H1 (cell line): ENCODE results near the gene ASPDH. TPM values are rescaled to one million over a fixed set of nuclear protein-coding genes. Genes with fewer than 3 reads are reported as not detected.

ENCODE experiments used
- CTCF ChIA-PET: fragments of 300-600 bp; sonication (Branson Sonifier 250); formaldehyde crosslinking; loops from one replicate; lab custom pipeline; 2021; ENCODE audit not compliant: partially characterized antibody; lab: Charles Lee
- POLR2A ChIA-PET: fragments of 300-600 bp; sonication (Branson Sonifier 250); formaldehyde crosslinking; loops from one replicate; lab custom pipeline; 2021; ENCODE audit warnings: inconsistent platforms; ENCODE audit not compliant: partially characterized antibody; lab: Charles Lee
- DNase-seq, 2 experiments: peaks; one replicate each; pipeline versions ENCODE4 v3.0.0 to v3.0.0-alpha.2; 2010 to 2022; ENCODE audit warnings: low spot score in 2 of 2, low read depth in 1 of 2, mixed read lengths in 1 of 2
- FAIRE-seq: peaks from 2 replicates; lab custom pipeline; 2011; peaks lifted over from hg19 to GRCh38; lab: Jason Lieb, UNC
- H2AFZ ChIP-seq: 2 replicates; pipeline ENCODE4 v1.8.1; 2012; ENCODE audit warnings: low read length, inconsistent platforms
- H2AK5ac ChIP-seq: 2 replicates; pipeline ENCODE4 v1.6.1; 2013; ENCODE audit warnings: low read depth, low read length
- H2BK120ac ChIP-seq: replicated peaks from 2 replicates; pipeline ENCODE3; 2013; ENCODE audit warnings: low read depth, low read length, inconsistent platforms
- H2BK12ac ChIP-seq: 2 replicates; pipeline ENCODE4 v1.6.1; 2013; ENCODE audit warnings: low read depth, low read length
- H2BK15ac ChIP-seq: 2 replicates; pipeline ENCODE4 v1.6.1; 2013; ENCODE audit warnings: low read length
- H2BK20ac ChIP-seq: 2 replicates; pipeline ENCODE4 v1.6.1; 2013; ENCODE audit warnings: low read length
- H2BK5ac ChIP-seq: 2 replicates; pipeline ENCODE4 v1.6.1; 2013; ENCODE audit warnings: low read depth, low read length
- H3K14ac ChIP-seq: 2 replicates; pipeline ENCODE4 v1.6.1; 2013; ENCODE audit warnings: inconsistent platforms; ENCODE audit not compliant: insufficient read length
- H3K18ac ChIP-seq: 2 replicates; pipeline ENCODE4 v1.6.1; 2013; ENCODE audit warnings: low read length; ENCODE audit errors: extremely low read depth
- H3K23ac ChIP-seq: 2 replicates; pipeline ENCODE4 v1.6.1; 2013; ENCODE audit warnings: inconsistent platforms; ENCODE audit not compliant: insufficient read length
- H3K23me2 ChIP-seq: 2 replicates; pipeline ENCODE4 v1.6.1; 2013; ENCODE audit warnings: low read depth, low read length
- H3K27ac ChIP-seq: 2 replicates; pipeline ENCODE4 v1.6.1; 2011; ENCODE audit warnings: low read depth, low read length, inconsistent platforms
- H3K27me3 ChIP-seq, 4 experiments: replicated peaks in 1 of 4; 1 replicate in 1 of 4; 2 replicates in 3 of 4; pipeline versions ENCODE4 v1.6.1 to v1.8.1; 2011 to 2013; ENCODE audit warnings: low read length in 3 of 4, mild to moderate bottlenecking in 3 of 4, inconsistent platforms in 2 of 4, mixed read lengths in 2 of 4, moderate library complexity in 1 of 4; ENCODE audit not compliant: control insufficient read depth in 3 of 4, insufficient read depth in 3 of 4; ENCODE audit errors: extremely low read depth in 1 of 4
- H3K36me3 ChIP-seq, 4 experiments: 2 replicates each; pipeline versions ENCODE4 v1.6.1 to v1.8.1; 2011 to 2013; ENCODE audit warnings: mild to moderate bottlenecking in 4 of 4, low read length in 3 of 4, moderate library complexity in 2 of 4, control low read depth in 1 of 4, inconsistent platforms in 1 of 4; ENCODE audit not compliant: insufficient read depth in 4 of 4, control insufficient read depth in 2 of 4
- H3K4ac ChIP-seq: replicated peaks from 2 replicates; pipeline ENCODE3; 2013; ENCODE audit warnings: low read length, low read depth, mixed read lengths, inconsistent platforms; ENCODE audit not compliant: insufficient read length
- H3K4me1 ChIP-seq, 4 experiments: replicated peaks in 1 of 4; 1 replicate in 1 of 4; 2 replicates in 3 of 4; pipeline versions ENCODE4 v1.6.1 to v1.8.1; 2011 to 2013; ENCODE audit warnings: low read length in 3 of 4, inconsistent platforms in 2 of 4, mixed read lengths in 1 of 4; ENCODE audit not compliant: insufficient read depth in 4 of 4, control insufficient read depth in 3 of 4
- H3K4me2 ChIP-seq, 2 experiments: 2 replicates each; pipeline versions ENCODE4 v1.6.1 to v1.8.1; 2011 to 2013; ENCODE audit warnings: low read depth in 2 of 2, low read length in 2 of 2, control low read depth in 1 of 2, inconsistent platforms in 1 of 2, mild to moderate bottlenecking in 1 of 2; ENCODE audit not compliant: insufficient read depth in 1 of 2
- H3K4me3 ChIP-seq, 4 experiments: fragments of 200-600, 300-600 bp in 1 of 4; sonication (generic), shearing (Covaris generic), sonication (Bioruptor Twin) in 1 of 4; 2 replicates each; pipeline versions ENCODE4 v1.5.1 to v1.8.1; 2011 to 2016; ENCODE audit warnings: low read length in 4 of 4, low read depth in 3 of 4, control low read depth in 2 of 4, inconsistent platforms in 2 of 4, mild to moderate bottlenecking in 2 of 4, mixed read lengths in 1 of 4, moderate library complexity in 1 of 4; ENCODE audit not compliant: insufficient read depth in 2 of 4; ENCODE audit errors: extremely low read depth in 1 of 4
- H3K56ac ChIP-seq: replicated peaks from 2 replicates; pipeline ENCODE3; 2013; ENCODE audit warnings: low read depth, mild to moderate bottlenecking, mixed read lengths, low read length, inconsistent platforms; ENCODE audit not compliant: insufficient read length
- H3K79me1 ChIP-seq: 2 replicates; pipeline ENCODE4 v1.6.1; 2013; ENCODE audit warnings: low read depth, low read length, control low read depth
- H3K79me2 ChIP-seq, 2 experiments: 2 replicates each; pipeline versions ENCODE4 v1.6.1 to v1.8.1; 2012 to 2013; ENCODE audit warnings: low read length in 2 of 2, mild to moderate bottlenecking in 2 of 2, inconsistent platforms in 1 of 2; ENCODE audit not compliant: insufficient read depth in 2 of 2, control insufficient read depth in 1 of 2
- H3K9ac ChIP-seq, 4 experiments: replicated peaks in 1 of 4; 1 replicate in 1 of 4; 2 replicates in 3 of 4; pipeline versions ENCODE4 v1.6.1 to v1.8.1; 2011 to 2013; ENCODE audit warnings: low read depth in 3 of 4, low read length in 3 of 4, control low read depth in 2 of 4, mild to moderate bottlenecking in 2 of 4, moderate library complexity in 2 of 4, inconsistent platforms in 1 of 4; ENCODE audit errors: extremely low read depth in 1 of 4
- H3K9me3 ChIP-seq, 2 experiments: 2 replicates each; pipeline versions ENCODE4 v1.6.1 to v1.8.1; 2012 to 2013; ENCODE audit warnings: mild to moderate bottlenecking in 2 of 2, moderate library complexity in 2 of 2, control low read depth in 1 of 2, inconsistent platforms in 1 of 2, low read depth in 1 of 2, low read length in 1 of 2, mixed read lengths in 1 of 2; ENCODE audit not compliant: insufficient read depth in 2 of 2
- H4K20me1 ChIP-seq, 2 experiments: replicated peaks in 1 of 2; 2 replicates each; pipeline versions ENCODE3 to v1.8.1; 2011 to 2013; ENCODE audit warnings: inconsistent platforms in 2 of 2, low read length in 2 of 2, mild to moderate bottlenecking in 1 of 2; ENCODE audit not compliant: insufficient read depth in 2 of 2, control insufficient read depth in 1 of 2
- H4K5ac ChIP-seq: 2 replicates; pipeline ENCODE4 v1.6.1; 2013; ENCODE audit warnings: low read length, low read depth, mixed read lengths, inconsistent platforms; ENCODE audit not compliant: insufficient read length
- H4K8ac ChIP-seq: 2 replicates; pipeline ENCODE4 v1.8.0; 2013; ENCODE audit warnings: mild to moderate bottlenecking, moderate library complexity, low read length, inconsistent platforms; ENCODE audit not compliant: insufficient read depth; ENCODE audit errors: extremely low read depth
- H4K91ac ChIP-seq: replicated peaks from 2 replicates; pipeline ENCODE3; 2013; ENCODE audit warnings: low read length, mixed read lengths, inconsistent platforms; ENCODE audit not compliant: insufficient read length
- CBX5 ChIP-seq: fragments of 300-800, 300-1000 bp; sonication (generic); IDR thresholded peaks from 2 replicates; pipeline ENCODE4 v1.7.1; 2016; ENCODE audit warnings: antibody characterized with exemption, low read length, low read depth
- CHD1 ChIP-seq: IDR thresholded peaks from 2 replicates; pipeline ENCODE4 v1.6.1; 2012; ENCODE audit warnings: low read depth, low read length, improper control_type of control experiment
- CREB1 ChIP-seq: IDR thresholded peaks from 2 replicates; pipeline ENCODE4 v1.6.1; 2012; ENCODE audit warnings: inconsistent platforms
- JUND ChIP-seq: IDR thresholded peaks from 2 replicates; pipeline ENCODE4 v1.6.1; 2011; ENCODE audit warnings: mild to moderate bottlenecking, improper control_type of control experiment, low read length
- POU5F1 ChIP-seq: IDR thresholded peaks from 2 replicates; pipeline ENCODE4 v1.6.1; 2011; ENCODE audit warnings: low read depth, mild to moderate bottlenecking, low read length, moderate library complexity
- RXRA ChIP-seq: IDR thresholded peaks from 2 replicates; pipeline ENCODE4 v1.6.1; 2011; ENCODE audit warnings: low read depth, mild to moderate bottlenecking, low read length, moderate library complexity; ENCODE audit not compliant: insufficient read depth
- SIRT6 ChIP-seq: IDR thresholded peaks from one replicate; pipeline ENCODE4 v1.7.1; 2012; ENCODE audit warnings: low read length, inconsistent platforms
- SIX5 ChIP-seq: IDR thresholded peaks from 2 replicates; pipeline ENCODE4 v1.6.1; 2011; ENCODE audit warnings: mild to moderate bottlenecking, low read depth, low read length
- SP2 ChIP-seq: IDR thresholded peaks from 2 replicates; pipeline ENCODE4 v1.6.1; 2012; ENCODE audit warnings: mild to moderate bottlenecking, low read length, inconsistent platforms
- ZNF274 ChIP-seq: IDR thresholded peaks from 2 replicates; pipeline ENCODE4 v1.7.0; 2012; ENCODE audit warnings: low read length, borderline replicate concordance; ENCODE audit errors: extremely low read depth
- WGBS, 2 experiments: shearing (Covaris generic) in 1 of 2; methylation state at CpG; one replicate each; pipeline versions ENCODE4 v1.1.6 to v1.1.7; 2013 to 2015; ENCODE audit warnings: low lambda C conversion rate in 2 of 2, mixed read lengths in 2 of 2, inconsistent platforms in 1 of 2, low coverage in 1 of 2, missing lambda C conversion rate in 1 of 2; ENCODE audit not compliant: insufficient replicate concordance in 2 of 2, insufficient coverage in 1 of 2, insufficient read length in 1 of 2; ENCODE audit errors: extremely low coverage in 1 of 2, missing lambda C conversion rate in 1 of 2; 5-methylcytosine and 5-hydroxymethylcytosine counted together
- polyA plus RNA-seq, 7 experiments: library from polyadenylated mRNA; depleted of rRNA in 3 of 7; stranded (reverse) in 5 of 7; unstranded in 2 of 7; fragments of >200 nt in 5 of 7; fragments of 200-250 nt in 2 of 7; gene quantifications; 1 replicate in 5 of 7; 2 replicates in 1 of 7; 4 replicates in 1 of 7; pipeline versions ENCODE4 v1.2.1 to v1.2.3, GENCODE V29; 2011 to 2013; ENCODE audit warnings: missing spikeins in 2 of 7, mixed read lengths in 2 of 7
- total RNA-seq: library from RNA; stranded (reverse); fragmentation: NEBNext Ultra II Directional; extraction: Animal tissue kit (Norgen Biotek cat#: 25700); gene quantifications from 2 replicates; pipeline ENCODE4 v1.2.1, GENCODE V29; 2021

The ASPDH gene
- total and polyA plus RNA-seq, 2 of the 8 experiments (the other 6 are each of a cell fraction or from before 2014, with no cell fraction given) = not detected

- Histone ChIP-seq H3K27ac (no peak overlapping the region), H3K36me3 (no peaks in the 10 kb centered on the region), H3K9ac (no peak overlapping the region), H3K14ac (no peak overlapping the region)
- TF ChIP-seq POU5F1 (no peak), SP2 (no peak), CHD1 (no peak), SIX5 (no peak), SIRT6 (no peak), CREB1 (no peak), RXRA (no peak), ZNF274 (no peak), JUND (no peak), CBX5 (no peak)
- TF ChIP-seq, all 59 proteins: peak for 0
- no peak overlapping the region for H3K56ac ChIP-seq
- FAIRE-seq = no peak
- H3K4me1 ChIP-seq = 0 out of 7 replicates have a peak, but pooled peaks cover 0 to 3% (median 0%) of the 10 kb centered on the region in 4 experiments
- H4K8ac ChIP-seq = no peak overlapping the region
- H3K79me2 ChIP-seq = no peaks in the 10 kb centered on the region
- no peak overlapping the region for H2BK5ac ChIP-seq
- no peaks in the 10 kb centered on the region for H3K27me3 ChIP-seq
- H4K20me1 ChIP-seq = peaks cover 2 to 3% of the 10 kb centered on the region in 2 experiments
- H3K18ac ChIP-seq = no peak overlapping the region
- no peak for DNase-seq
- ChIA-PET POLR2A (interaction anchor here (1.5 to 3.9 kb wide), 2 partner anchors 12 to 56 kb away, joined by 3 to 15 read pairs; no protein-coding TSS in a partner anchor), CTCF (interaction anchor here (0.6 to 17.1 kb wide), 5 partner anchors 9 to 557 kb away, joined by 3 to 269 read pairs (median 3); partner anchors contain the start of genes ASPDH and JOSD2)
- H3K9me3 ChIP-seq = no peaks in the 10 kb centered on the region
- H2BK20ac ChIP-seq = no peak overlapping the region
- no peak overlapping the region for H2BK120ac ChIP-seq
- no peaks in the 10 kb centered on the region for H3K23me2 ChIP-seq
- H2BK12ac ChIP-seq = no peak overlapping the region
- H2BK15ac ChIP-seq = no peak overlapping the region
- H3K4ac ChIP-seq = no peak overlapping the region
- no peak overlapping the region for H3K4me2 ChIP-seq
- H2AFZ ChIP-seq = no peak overlapping the region
- no peaks in the 10 kb centered on the region for H3K79me1 ChIP-seq
- no peak overlapping the region for H3K4me3 ChIP-seq
- no peak overlapping the region for H2AK5ac ChIP-seq
- WGBS, 2 experiments = 88% methylated on average over 17 of the region's 21 CpGs; no CpG with 5 or more reads in 1 of the 2 experiments
- no peak overlapping the region for H3K23ac ChIP-seq
- no peak overlapping the region for H4K5ac ChIP-seq
- no peak overlapping the region for H4K91ac ChIP-seq
These were observed 29.2 kb upstream of the ASPDH start for GRCh38 chr19:50542943-50543342.
